BJ (cell line): Measurements from ENCODE around the gene CACNA1A. TPM values are rescaled to one million over a fixed set of nuclear protein-coding genes. Genes with fewer than 3 reads are reported as not detected.

Experiments used
- CTCF ChIA-PET: fragments of 350-600 bp; formaldehyde crosslinking; extraction: SDS; loops from one replicate; lab custom pipeline; 2021; ENCODE audit warnings: antibody characterized with exemption, inconsistent platforms; lab: Yijun Ruan, JAX
- POLR2A ChIA-PET: fragments of 300-600 bp; sonication (Branson Sonifier 250); formaldehyde crosslinking; extraction: SDS; loops from one replicate; lab custom pipeline; 2021; ENCODE audit warnings: antibody characterized with exemption; lab: Charles Lee
- DNase-seq: peaks from one replicate; pipeline ENCODE4 v3.0.0-alpha.2; 2011; ENCODE audit warnings: low read depth
- H3K27me3 ChIP-seq: 2 replicates; pipeline ENCODE4 v1.6.0; 2011; ENCODE audit warnings: low read length; ENCODE audit not compliant: control insufficient read depth, insufficient read depth
- H3K36me3 ChIP-seq: 2 replicates; pipeline ENCODE4 v1.5.1; 2011; ENCODE audit warnings: low read length; ENCODE audit not compliant: control insufficient read depth, insufficient read depth
- H3K4me3 ChIP-seq: 2 replicates; pipeline ENCODE4 v1.5.1; 2011; ENCODE audit warnings: low read depth, mild to moderate bottlenecking, control low read depth, low read length
- CTCF ChIP-seq: IDR thresholded peaks from 2 replicates; pipeline ENCODE4 v1.5.1; 2011; ENCODE audit warnings: low read depth, mild to moderate bottlenecking, control low read depth, inconsistent platforms, low read length, moderate library complexity; ENCODE audit not compliant: insufficient read depth
- polyA plus RNA-seq: library from polyadenylated mRNA; depleted of rRNA; stranded (reverse); fragments of >200 nt; gene quantifications from 2 replicates; pipeline ENCODE4 v1.2.3, GENCODE V29; 2011

The CACNA1A gene
- polyA plus RNA-seq, 1 experiment = 2.9 TPM

GRCh38 chr19:13401388-13401787 is 104.9 kb downstream of the CACNA1A start:
- CTCF ChIA-PET = interaction anchor here (0.6 kb wide), 1 partner anchor 1601 kb away, joined by 5 read pairs; no protein-coding TSS in a partner anchor
- Histone ChIP-seq H3K27me3 (no peaks in the 10 kb centered on the region), H3K36me3 (no peaks in the 10 kb centered on the region), H3K4me3 (no peak overlapping the region)
- POLR2A ChIA-PET = no interaction called here
- TF ChIP-seq CTCF = no peak
- no peak for DNase-seq

- ChIA-PET POLR2A (no interaction called here), CTCF (no interaction called here)
- H3K27me3 ChIP-seq = no peaks in the 10 kb centered on the region
- TF ChIP-seq CTCF = no peak
- no peak overlapping the region for H3K4me3 ChIP-seq
- H3K36me3 ChIP-seq = no peaks in the 10 kb centered on the region
- DNase-seq = no peak
Measured at GRCh38 chr19:13400296-13400695, 106.0 kb downstream of the CACNA1A start.

DNA sequence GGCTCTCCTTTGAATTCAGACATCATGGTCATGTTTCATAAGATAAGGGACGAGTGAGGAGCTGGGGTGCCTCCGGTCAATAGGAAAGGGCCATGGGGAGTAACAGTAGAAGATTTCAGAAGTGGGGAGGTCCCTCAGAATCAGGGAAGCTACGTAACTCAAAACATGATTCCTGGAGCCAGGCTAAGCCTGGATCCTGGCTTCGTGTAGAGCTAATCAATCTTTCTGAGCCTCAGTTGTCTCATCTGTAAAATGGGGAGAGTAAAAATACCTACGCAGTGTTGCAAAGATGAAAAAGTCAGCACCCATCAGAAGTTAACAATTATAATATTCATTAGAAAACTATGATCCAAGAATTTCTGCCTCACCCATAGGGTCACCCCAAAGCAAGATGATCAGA is 106.5 kb downstream of the CACNA1A start:
- Histone ChIP-seq H3K27me3 (no peaks in the 10 kb centered on the region), H3K36me3 (no peaks in the 10 kb centered on the region), H3K4me3 (no peak overlapping the region)
- DNase-seq = no peak
- CTCF ChIA-PET = interaction anchor here (0.6 to 1.2 kb wide), 2 partner anchors 16 to 63 kb away, joined by 3 to 4 read pairs; no protein-coding TSS in a partner anchor
- POLR2A ChIA-PET = no interaction called here
- TF ChIP-seq CTCF = no peak

DNA sequence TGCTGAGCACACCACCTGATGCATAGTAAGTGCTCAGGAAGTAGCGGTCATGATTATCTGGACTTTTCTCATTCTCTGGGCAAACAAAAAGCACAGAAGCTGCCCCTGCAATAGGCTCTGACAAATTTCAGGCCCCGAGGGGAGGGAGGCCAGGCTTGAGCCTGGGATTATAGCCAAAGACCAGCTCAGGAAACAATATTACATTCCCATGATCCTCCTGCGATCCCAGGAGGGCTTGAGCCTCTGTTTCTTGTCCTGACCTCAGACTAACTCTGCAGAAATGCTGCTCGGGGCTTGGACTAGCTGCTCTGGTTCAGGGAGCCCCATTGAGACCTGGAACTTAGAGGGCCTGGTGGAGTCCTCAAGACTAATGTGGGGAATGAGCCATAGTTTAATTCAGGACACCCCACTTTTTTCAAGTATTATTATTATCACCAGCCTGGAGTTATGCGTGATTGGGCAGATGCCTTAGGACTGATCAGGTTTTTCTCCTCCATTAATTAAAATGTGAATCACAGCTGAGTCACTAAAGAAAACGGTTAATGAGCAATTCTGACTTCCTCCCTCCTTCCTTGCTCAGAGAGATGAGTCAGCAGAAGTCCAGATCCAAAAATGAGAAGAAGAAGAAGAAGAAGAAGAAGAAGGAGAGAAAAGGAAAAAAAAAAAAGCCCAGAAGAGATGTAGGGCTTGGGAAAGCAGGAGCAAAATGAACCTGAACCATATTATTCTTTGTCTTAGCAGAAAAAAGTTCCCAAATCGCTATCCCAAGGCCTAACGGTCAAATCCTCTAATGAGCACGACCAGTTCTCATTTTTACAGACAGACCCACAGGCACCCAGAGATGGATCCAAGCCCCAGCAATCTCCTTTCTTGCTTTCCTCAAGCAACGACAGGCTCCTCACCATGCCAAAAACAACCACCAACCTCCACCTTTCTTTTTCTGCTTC is 107.2 kb downstream of the CACNA1A start:
- no peaks in the 10 kb centered on the region for H3K27me3 ChIP-seq
- no peak overlapping the region for H3K4me3 ChIP-seq
- TF ChIP-seq CTCF = no peak
- peak; percentile 67 for DNase-seq
- H3K36me3 ChIP-seq = no peaks in the 10 kb centered on the region
- ChIA-PET POLR2A (interaction anchor here (0.5 to 0.6 kb wide), 2 partner anchors 116 to 204 kb away, joined by 7 to 14 read pairs; no protein-coding TSS in a partner anchor), CTCF (interaction anchor here (0.6 to 1.2 kb wide), 5 partner anchors 13 to 62 kb away, joined by 3 to 4 read pairs (median 3); no protein-coding TSS in a partner anchor)

DNA sequence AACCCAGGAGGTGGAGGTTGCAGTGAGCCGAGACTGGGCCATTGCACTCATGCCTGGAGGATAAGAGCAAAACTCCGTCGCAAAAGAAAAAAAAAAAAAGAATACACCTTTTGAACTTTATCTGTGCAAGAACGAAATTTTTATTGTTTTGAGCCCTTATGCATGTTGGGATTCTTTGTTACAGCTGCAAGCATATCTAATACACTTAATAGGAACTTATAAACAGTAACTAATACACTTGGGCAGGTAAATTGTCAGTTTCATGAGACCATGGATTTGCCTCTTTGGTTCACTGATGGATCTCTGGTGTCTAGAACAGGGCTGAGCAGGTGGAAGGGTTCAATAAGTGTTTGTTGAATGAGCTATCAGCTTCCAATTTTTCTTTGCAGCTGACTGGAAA is 108.1 kb downstream of the CACNA1A start:
- H3K4me3 ChIP-seq = no peak overlapping the region
- no peak for DNase-seq
- POLR2A ChIA-PET = no interaction called here
- no peaks in the 10 kb centered on the region for H3K27me3 ChIP-seq
- CTCF ChIA-PET = interaction anchor here (1.0 kb wide), 1 partner anchor 14 kb away, joined by 3 read pairs; no protein-coding TSS in a partner anchor
- no peaks in the 10 kb centered on the region for H3K36me3 ChIP-seq
- TF ChIP-seq CTCF = no peak
